HEK293T (cell line): ENCODE measurements around the gene FGD5.

Experiments used
- CTCF ChIA-PET: fragments of 350-600 bp; formaldehyde crosslinking; extraction: SDS; loops from one replicate; lab custom pipeline; 2021; ENCODE audit warnings: antibody characterized with exemption, inconsistent platforms; lab: Yijun Ruan, JAX
- POLR2A ChIA-PET: fragments of 350-600 bp; formaldehyde crosslinking; extraction: SDS; loops from one replicate; lab custom pipeline; 2020; ENCODE audit warnings: antibody characterized with exemption, inconsistent platforms; lab: Yijun Ruan, JAX
- DNase-seq: peaks from one replicate; pipeline ENCODE4 v3.0.0; 2012; ENCODE audit warnings: mixed read lengths; ENCODE audit errors: extremely low spot score
- ARNT ChIP-seq: fragments of 450-650 bp; IDR thresholded peaks from 2 replicates; pipeline ENCODE4 v1.6.1; 2017; ENCODE audit warnings: mild to moderate bottlenecking
- BHLHE40 ChIP-seq: fragments of 450-650 bp; IDR thresholded peaks from 2 replicates; pipeline ENCODE4 v1.6.1; 2016; ENCODE audit warnings: mild to moderate bottlenecking, moderate library complexity, borderline replicate concordance
- CTBP1 ChIP-seq: fragments of 450-650 bp; IDR thresholded peaks from 2 replicates; pipeline ENCODE4 v1.6.1; 2016; ENCODE audit warnings: borderline replicate concordance
- ELF4 ChIP-seq: fragments of 450-650 bp; IDR thresholded peaks from 2 replicates; pipeline ENCODE4 v1.6.1; 2017; ENCODE audit warnings: antibody characterized with exemption
- FOXA1 ChIP-seq: fragments of 450-650 bp; IDR thresholded peaks from 2 replicates; pipeline ENCODE4 v1.6.1; 2016; ENCODE audit warnings: mild to moderate bottlenecking
- FOXK2 ChIP-seq: fragments of 450-650 bp; IDR thresholded peaks from 2 replicates; pipeline ENCODE4 v1.6.1; 2016; ENCODE audit warnings: mild to moderate bottlenecking
- FOXM1 ChIP-seq: fragments of 450-650 bp; IDR thresholded peaks from 2 replicates; pipeline ENCODE4 v1.6.1; 2017; ENCODE audit warnings: mild to moderate bottlenecking, borderline replicate concordance
- HDGF ChIP-seq: fragments of 450-650 bp; IDR thresholded peaks from 2 replicates; pipeline ENCODE4 v1.6.1; 2017; ENCODE audit warnings: antibody characterized with exemption, borderline replicate concordance
- L3MBTL2 ChIP-seq: fragments of 450-650 bp; conservative IDR thresholded peaks from 2 replicates; pipeline ENCODE4 v1.6.1; 2016; ENCODE audit warnings: mild to moderate bottlenecking
- LEF1 ChIP-seq: fragments of 450-650 bp; IDR thresholded peaks from 2 replicates; pipeline ENCODE4 v1.6.1; 2017; ENCODE audit warnings: mild to moderate bottlenecking, borderline replicate concordance
- NFRKB ChIP-seq: fragments of 450-650 bp; IDR thresholded peaks from 2 replicates; pipeline ENCODE4 v1.6.1; 2016; ENCODE audit warnings: mild to moderate bottlenecking, moderate library complexity
- SP1 ChIP-seq: fragments of 450-650 bp; IDR thresholded peaks from 2 replicates; pipeline ENCODE4 v1.6.1; 2017
- SUZ12 ChIP-seq: fragments of 450-650 bp; IDR thresholded peaks from 2 replicates; pipeline ENCODE4 v1.6.1; 2016; ENCODE audit warnings: mild to moderate bottlenecking
- TARDBP ChIP-seq: fragments of 450-650 bp; IDR thresholded peaks from 2 replicates; pipeline ENCODE4 v1.6.1; 2016
- ZNF384 ChIP-seq: fragments of 450-650 bp; IDR thresholded peaks from 2 replicates; pipeline ENCODE4 v1.6.1; 2016
- TF ChIP-seq, protein P1 (sequence below): fragments of 450-650 bp; IDR thresholded peaks from 2 replicates; pipeline ENCODE4 v1.6.1; 2016

Gene FGD5

DNA sequence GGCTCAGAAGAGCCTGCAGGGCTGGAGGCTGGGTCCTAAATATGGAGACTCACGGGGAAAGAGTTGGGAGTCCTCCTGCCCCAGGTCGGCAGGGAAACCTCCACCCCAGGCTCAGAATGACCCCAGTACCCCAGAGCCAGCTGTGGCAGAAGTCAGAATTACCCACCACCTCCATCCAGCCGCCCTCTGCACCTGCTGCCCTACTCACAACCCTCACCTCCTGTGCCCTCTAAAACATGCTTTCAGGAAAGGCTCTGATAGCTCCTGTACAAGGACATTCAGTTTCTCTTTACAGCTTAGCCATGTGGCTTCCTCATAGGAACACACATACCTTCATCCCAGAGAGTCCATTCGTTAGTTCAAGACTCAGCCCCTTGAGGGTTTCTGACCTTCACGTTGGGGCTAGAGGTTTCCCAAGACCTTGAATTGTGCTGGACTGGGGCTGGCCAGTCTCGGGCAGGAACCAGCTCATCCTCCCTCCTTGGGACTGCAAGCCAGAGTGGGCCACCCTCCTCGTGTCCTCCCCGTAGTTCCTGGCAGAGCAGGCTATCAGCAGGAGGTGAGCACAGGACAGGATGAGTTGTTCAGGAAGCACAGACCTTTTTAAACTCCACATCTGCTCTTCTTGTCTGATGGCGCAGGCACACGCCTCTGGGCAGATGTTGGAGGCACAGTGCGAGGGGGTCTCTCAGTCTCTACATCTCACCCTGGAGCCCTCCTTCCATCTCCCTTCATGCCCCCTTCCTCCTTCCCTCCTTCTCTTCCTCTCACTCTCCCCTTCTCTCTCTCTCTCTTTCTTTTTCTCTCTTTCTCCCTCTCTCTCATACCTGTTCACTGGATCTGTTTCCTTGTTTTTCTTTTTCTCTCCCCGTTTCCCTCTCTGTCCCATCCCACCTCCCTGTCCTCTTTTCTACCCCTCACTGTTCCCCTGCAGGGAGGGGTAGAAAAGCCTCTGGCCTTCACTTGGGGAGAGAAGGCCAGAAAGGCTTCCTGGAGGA is 72.7 kb downstream of the FGD5 start:
- CTCF ChIA-PET: no interaction called here
- TF ChIP-seq HDGF: no peak
- no peak for TF ChIP-seq ELF4
- TF ChIP-seq, protein P1, sequence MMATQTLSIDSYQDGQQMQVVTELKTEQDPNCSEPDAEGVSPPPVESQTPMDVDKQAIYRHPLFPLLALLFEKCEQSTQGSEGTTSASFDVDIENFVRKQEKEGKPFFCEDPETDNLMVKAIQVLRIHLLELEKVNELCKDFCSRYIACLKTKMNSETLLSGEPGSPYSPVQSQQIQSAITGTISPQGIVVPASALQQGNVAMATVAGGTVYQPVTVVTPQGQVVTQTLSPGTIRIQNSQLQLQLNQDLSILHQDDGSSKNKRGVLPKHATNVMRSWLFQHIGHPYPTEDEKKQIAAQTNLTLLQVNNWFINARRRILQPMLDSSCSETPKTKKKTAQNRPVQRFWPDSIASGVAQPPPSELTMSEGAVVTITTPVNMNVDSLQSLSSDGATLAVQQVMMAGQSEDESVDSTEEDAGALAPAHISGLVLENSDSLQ: no peak
- TF ChIP-seq SP1: no peak
- TF ChIP-seq L3MBTL2: no peak
- DNase-seq: no peak
- POLR2A ChIA-PET: no interaction called here

DNA sequence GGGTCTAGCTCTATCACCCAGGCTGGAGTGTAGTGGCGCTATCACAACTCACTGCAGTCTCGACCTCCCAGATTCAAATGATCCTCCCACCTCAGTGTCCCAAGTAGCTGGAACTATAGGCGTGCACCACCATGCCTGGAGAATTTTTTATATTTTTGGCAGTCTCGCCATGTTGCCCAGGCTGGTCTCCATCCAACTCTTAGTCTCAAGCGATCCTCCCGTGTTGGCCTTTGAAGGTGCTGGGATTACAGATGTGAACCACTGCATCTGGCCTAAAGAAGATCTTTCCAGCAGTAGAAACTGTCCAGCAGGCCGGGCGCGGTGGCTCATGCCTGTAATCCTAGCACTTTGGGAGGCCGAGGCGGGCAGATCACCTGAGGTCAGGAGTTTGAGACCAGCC is 73.5 kb downstream of the FGD5 start:
- no peak for DNase-seq
- POLR2A ChIA-PET: no interaction called here
- CTCF ChIA-PET: no interaction called here
- no peak for TF ChIP-seq L3MBTL2
- no peak for TF ChIP-seq NFRKB
- TF ChIP-seq, protein P1: no peak
- no peak for TF ChIP-seq ELF4
- no peak for TF ChIP-seq HDGF
- no peak for TF ChIP-seq FOXK2

DNA sequence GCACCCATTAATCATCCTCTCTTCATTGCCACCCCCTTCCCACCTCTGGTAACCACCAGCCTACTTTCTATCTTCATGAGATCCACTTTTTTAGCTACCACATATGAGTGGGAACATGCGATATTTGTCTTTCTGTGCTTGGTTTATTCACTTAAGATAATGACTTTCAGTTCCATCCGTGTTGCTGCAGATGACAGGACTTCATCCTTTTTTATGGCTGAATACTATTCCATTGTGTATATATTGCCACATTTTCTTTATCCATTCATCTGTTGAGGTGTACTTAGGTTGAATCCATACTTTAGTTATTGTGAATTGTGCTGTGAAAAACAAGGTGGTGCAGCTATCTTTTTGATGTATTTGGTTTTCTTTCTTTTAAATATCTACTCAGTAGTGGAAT is 75.3 kb downstream of the FGD5 start:
- no peak for TF ChIP-seq BHLHE40
- no peak for TF ChIP-seq ZNF384
- no peak for TF ChIP-seq HDGF
- TF ChIP-seq FOXA1: no peak
- no peak for TF ChIP-seq ARNT
- TF ChIP-seq L3MBTL2: no peak
- TF ChIP-seq CTBP1: no peak
- TF ChIP-seq TARDBP: no peak
- no peak for TF ChIP-seq NFRKB
- no peak for TF ChIP-seq FOXM1
- no peak for TF ChIP-seq ELF4
- TF ChIP-seq FOXK2: no peak
- no peak for TF ChIP-seq LEF1
- TF ChIP-seq SUZ12: no peak
- CTCF ChIA-PET: interaction anchor here (0.6 kb wide), 1 partner anchor 33 kb away, joined by 4 read pairs; no protein-coding TSS in a partner anchor
- DNase-seq: no peak
- POLR2A ChIA-PET: no interaction called here

DNA sequence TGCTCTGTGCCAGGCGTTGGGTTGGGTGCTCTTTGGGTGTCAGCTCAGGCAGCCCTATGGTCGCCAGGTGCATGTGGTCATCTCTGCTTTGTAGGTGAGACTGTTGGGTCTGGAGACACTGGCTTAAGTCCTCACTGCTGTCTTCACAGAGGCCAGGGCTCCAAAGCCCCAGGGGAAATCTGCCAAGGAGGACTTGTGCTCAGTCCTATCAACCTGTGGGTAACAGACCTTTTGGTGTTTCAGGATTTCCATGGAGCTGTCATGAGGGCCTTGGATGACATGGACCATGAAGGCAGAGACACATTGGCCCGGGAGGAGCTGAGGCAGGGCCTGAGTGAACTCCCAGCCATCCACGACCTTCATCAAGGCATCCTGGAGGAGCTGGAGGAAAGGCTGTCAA is 78.5 kb downstream of the FGD5 start:
- ChIA-PET CTCF (interaction anchor here (1.0 kb wide), 1 partner anchor 24 kb away, joined by 3 read pairs; no protein-coding TSS in a partner anchor), POLR2A (no interaction called here)
- TF ChIP-seq TARDBP (no peak), LEF1 (no peak), ELF4 (no peak), ARNT (no peak), BHLHE40 (no peak), FOXM1 (no peak), SP1 (no peak), NFRKB (no peak), SUZ12 (no peak), FOXA1 (no peak), FOXK2 (no peak), CTBP1 (no peak), L3MBTL2 (no peak), HDGF (no peak), ZNF384 (no peak)
- TF ChIP-seq, protein P1: no peak
- DNase-seq: no peak

DNA sequence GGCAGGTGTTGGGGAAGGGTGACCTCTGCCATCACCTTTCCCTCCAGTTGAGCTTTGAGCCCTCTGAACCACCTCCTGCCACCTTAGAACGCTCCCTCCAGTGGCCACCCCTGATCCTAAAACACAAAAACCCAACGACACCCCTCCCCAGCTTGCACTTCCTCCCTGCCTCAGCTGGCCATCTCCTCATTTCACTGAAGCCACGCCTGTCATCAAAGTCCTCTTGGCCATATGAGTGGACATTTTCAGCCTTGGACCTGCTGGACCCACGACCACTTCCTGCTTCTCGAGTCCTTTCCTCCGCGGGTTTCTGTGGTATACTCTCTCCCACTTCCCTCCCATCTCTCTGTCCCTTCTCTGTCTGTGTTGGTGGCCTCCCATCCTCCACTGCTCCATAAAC is 80.2 kb downstream of the FGD5 start:
- ChIA-PET CTCF (no interaction called here), POLR2A (no interaction called here)
- TF ChIP-seq NFRKB (no peak), TARDBP (no peak), ZNF384 (no peak), FOXA1 (no peak), LEF1 (no peak), BHLHE40 (no peak), SP1 (no peak), ELF4 (no peak), ARNT (no peak), FOXK2 (no peak), SUZ12 (no peak), HDGF (no peak), FOXM1 (no peak), L3MBTL2 (no peak), CTBP1 (no peak)
- TF ChIP-seq, protein P1: no peak
- no peak for DNase-seq
